Measurements from ENCODE around the gene GALNT1.

DNA sequence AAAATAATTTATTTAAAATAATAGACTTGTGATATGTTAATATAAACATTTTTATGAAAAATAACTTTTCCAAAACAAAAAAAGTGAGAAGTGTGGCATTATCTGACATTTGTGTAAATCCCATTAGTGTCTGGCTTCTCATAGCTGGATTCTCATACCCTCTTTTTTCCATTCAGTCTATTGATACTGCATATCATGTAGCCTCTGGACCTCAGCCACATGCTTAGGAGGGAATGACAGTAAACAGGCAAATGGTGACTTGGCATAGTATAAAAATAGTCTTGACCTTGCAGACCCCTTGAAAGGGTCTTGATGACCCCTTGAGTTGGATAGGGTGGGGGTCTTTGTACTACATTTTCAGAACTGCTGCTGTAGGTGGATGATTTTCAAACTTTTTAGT is 29.2 kb downstream of the GALNT1 start:
- TF ChIP-seq, protein P1, sequence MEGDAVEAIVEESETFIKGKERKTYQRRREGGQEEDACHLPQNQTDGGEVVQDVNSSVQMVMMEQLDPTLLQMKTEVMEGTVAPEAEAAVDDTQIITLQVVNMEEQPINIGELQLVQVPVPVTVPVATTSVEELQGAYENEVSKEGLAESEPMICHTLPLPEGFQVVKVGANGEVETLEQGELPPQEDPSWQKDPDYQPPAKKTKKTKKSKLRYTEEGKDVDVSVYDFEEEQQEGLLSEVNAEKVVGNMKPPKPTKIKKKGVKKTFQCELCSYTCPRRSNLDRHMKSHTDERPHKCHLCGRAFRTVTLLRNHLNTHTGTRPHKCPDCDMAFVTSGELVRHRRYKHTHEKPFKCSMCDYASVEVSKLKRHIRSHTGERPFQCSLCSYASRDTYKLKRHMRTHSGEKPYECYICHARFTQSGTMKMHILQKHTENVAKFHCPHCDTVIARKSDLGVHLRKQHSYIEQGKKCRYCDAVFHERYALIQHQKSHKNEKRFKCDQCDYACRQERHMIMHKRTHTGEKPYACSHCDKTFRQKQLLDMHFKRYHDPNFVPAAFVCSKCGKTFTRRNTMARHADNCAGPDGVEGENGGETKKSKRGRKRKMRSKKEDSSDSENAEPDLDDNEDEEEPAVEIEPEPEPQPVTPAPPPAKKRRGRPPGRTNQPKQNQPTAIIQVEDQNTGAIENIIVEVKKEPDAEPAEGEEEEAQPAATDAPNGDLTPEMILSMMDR (IDR thresholded peaks at IDR 0.05): no peak
- no peak for TF ChIP-seq POLR2A (IDR thresholded peaks at IDR 0.05)

Data from testis (tissue), 2 donors.